Measurements from ENCODE around the gene UMAD1.

Gene UMAD1

DNA sequence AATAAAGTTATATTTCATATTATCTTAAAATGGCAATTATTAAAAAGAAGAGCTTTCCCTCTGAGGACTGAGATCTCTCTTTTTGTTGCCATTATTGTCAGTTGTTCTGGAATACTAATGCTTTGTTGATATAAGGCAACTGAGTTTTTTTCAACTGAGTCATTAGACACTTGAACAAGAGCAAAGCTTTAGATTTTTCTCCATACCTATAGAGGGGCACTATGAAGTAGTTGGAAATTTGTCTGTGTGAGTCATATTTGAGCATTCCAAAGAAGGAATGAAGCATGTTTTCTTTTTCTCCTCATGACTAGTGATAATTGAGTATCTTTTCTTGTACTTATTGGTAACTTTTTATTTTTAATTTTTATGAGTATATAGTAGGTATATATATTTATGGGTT lies 53.3 kb downstream of the UMAD1 start:
- peak; percentile 73 for DNase-seq (ENCODE audit: low spot score)

DNA sequence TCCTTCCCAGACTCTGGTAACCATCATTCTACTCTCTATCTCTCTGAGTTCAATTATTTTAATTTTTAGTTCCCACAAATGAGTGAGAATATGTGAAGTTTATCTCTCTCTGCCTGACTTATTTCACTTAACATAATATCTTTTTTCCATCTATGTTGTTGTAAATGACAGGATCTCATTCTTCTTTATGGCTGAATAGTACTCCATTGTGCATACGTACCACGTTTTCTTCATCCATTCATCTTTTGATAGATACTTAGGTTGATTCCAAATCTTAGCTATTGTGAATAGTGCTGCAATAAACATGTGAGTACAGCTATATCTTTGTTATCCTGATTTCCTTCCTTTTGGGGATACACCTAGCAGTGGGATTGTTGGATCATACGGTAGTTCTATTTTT lies 54.0 kb downstream of the UMAD1 start:
- no peak for DNase-seq (ENCODE audit: low spot score)

DNA sequence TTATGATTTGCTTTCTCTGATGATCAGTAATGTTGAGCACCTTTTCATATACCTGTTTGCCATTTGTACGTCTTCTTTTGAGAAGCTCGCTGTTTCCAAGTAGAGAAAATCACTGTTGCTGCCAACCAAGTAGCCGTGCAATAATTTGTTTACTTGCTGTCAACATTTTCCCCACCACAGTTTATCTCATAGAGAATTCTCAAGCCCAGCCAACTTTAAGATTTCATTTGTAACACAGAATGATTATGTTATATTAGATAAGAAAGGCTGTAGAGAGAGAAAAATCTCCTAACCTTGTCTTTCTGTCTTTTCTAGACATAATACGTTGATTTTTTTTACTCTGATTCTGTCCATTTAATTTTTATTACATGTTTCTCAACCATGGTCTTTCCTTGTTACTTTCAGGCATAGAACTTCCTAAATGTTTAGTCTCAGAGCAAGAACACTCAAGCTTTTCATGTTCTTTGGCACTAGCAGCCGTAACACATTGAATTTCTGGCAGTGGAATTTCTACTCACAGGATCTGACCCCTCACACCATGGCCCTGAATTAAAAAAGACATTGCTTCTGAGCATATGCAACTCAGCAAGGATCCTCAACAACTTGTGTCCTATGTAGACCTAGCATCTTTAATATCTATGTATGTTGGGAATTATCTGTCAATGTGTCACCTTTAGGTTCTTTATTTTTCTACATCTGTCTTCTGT lies 54.7 kb downstream of the UMAD1 start:
- DNase-seq (ENCODE audit: low spot score), result no peak

DNA sequence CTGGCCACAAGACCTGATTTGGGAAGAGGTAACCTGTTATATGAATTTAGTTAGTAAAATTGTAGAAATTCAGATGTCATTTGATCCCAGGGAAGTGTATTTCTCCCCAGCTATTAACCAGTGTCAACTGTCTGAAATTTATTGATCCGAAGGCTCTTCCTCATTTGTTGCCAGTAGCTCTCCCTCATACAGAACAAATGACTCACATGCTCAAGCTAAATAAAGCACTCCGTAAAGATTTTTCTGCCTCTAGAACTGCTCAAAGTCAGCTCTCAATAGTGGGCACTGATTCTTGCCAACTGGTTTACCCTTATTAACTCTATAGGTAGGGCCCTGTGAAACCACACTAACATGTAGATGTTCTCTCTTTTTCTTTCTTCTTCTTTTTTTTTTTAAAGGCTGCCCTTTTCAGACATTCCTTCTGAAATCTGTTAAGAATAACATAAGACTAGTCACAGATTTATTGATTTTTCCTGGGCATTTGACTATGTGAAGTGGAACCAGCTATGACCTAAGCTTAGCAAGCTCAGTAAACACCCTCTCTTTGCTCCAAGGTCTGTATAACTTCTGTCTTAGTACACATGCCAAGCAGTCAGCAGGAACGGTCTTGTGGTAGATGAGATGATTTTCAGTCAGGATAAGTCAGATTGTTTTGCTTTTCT lies 56.0 kb downstream of the UMAD1 start:
- no peak for DNase-seq (ENCODE audit: low spot score)

DNA sequence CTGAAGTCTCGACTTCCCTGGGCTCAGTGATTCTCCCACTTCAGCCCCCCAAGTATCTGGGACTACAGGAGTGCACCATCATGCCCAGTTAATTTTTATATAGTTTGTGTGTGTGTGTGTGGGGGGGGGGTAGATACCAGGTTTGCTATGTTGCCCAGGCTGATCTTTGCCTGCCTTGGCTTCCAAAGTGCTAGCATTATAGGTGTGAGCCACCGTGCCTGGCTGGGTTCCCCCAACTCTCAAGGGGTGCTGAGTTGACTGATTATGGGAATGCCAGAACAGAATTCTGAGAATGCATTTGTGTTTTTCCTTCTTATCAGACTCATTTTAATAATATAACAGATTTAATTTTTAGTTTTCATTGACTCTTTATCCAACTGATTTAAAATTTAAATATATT lies 58.4 kb downstream of the UMAD1 start:
- DNase-seq (ENCODE audit: low spot score), result no peak

DNA sequence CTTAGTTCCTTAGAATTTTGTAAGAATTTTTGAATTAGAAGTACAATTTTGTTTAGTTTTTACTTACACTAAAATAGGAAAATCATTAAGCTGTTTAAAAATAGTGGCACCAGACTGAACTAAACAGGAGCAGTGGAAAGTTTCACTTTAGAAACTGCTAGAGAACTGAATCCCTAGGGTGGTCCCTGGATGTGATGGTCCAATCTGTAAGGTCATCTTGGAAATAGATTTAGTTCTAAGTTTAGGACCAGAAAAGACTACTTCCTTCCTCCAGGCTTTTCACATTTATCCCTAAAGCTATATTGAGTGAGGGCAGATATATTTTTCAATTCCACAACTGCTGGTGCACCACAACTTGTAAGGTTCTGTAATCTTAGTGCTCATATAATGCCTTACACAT lies 58.8 kb downstream of the UMAD1 start:
- DNase-seq (ENCODE audit: low spot score), result no peak

DNA sequence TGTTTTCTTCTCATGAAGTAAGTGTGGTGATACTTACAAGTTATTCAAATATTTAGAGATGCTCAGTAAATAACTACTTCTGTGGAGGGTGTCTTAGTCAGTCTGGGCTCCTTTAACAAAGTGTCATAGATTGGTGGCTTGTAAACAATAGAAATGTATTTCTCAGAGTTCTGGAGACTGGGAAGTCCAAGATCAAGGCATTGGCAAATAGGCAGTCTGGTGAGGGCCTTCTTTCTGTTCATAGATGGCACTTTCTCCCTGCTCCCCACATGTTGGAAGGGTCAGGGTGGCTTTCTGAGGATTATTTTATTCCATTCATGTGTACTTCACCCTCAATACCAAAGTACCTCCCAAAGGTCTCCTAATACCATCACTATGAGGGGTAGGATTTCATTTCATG lies 59.4 kb downstream of the UMAD1 start:
- DNase-seq (ENCODE audit: low spot score), result no peak

DNA sequence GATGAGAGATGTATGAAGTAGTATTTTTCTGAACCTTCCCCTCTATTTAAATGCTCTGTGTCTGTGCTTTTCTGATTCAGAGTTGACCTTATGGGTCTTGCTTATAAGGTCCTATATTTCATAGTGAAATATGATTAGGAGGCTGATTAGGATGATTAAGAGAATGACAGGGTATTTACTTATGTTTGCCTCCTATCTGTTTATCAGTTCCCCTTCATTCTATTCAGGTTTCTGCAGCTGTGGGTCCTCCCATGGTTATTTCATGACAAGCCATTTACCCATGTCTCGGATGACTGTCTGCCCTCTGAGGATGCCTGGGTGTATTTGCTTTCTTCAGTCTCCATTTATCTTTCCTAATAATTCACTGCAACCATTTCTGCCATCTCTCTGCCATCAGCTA lies 61.0 kb downstream of the UMAD1 start:
- DNase-seq (ENCODE audit: low spot score), result no peak

DNA sequence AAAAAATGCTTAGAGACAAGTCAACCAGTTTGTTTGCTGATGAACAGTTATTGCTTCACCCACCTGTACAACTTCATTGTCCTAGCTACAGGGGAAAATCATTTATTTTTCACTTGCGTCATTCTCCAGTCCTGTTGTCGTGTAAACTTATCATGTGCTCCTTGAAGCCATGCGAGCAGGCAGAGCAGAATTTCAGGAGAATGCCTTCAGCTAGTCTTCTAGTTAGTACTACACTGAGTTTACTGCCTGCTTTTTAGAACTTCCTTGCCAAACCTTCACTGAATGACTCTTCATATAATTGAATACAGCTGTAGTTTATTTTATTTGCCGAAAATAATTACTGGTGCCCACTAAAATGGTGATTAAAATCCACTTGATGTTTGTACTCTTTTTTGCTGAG lies 62.3 kb downstream of the UMAD1 start:
- no peak for DNase-seq (ENCODE audit: low spot score)

DNA sequence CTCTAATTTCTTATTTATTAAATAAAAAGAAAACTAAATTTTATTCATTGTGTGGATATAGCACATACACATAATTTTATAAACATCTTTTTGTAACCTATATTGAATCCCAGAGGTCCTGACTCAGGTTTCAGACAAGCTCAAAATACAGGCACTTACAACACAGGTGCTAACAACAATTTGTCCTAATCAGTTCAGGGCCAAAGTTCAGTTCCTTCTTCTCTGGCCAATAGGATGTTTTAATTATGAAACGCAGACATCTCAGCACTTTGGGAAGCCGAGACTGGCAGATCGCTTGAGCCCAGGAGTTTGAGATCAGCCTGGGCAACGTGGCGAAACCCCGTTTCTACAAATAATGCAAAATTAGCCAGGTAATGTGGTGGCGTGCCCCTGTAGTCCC lies 62.9 kb downstream of the UMAD1 start:
- no peak for DNase-seq (ENCODE audit: low spot score)

DNA sequence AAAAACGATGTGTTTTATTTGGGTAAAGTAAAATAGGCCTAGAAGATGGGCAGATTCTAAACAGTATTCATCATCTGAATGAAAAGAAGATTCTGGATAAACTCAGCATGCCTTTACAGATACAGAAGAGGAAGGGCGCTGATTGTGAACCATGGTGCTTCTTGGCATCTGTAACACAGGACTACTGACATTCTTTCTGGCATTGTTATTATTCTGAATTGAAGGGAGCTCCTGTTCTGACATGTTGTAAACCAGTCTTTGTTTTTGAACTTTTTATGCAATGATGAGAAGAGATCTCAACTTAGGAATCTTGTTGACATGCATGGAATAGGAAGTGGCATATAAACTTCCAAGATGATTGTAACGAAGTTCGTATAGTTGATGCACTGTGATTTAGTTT lies 64.3 kb downstream of the UMAD1 start:
- no peak for DNase-seq (ENCODE audit: low spot score)

DNA sequence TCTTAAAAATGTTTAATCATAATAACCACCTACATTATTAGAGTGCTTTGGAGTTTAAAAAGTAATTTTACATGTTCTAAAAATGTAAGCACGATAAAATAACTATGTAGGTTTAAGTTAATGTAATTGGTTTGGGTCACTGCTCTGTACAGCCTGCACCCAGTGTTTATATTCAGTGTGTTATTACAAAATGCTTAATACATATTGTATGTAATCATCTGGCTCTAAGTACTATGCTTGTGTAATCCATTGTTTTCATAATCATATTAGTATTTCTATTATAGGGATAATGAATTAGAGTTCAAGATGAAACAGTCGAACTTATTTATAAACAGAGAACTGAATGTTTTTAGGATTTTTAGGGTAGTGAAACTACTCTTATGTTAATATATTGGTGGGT lies 64.8 kb downstream of the UMAD1 start:
- DNase-seq (ENCODE audit: low spot score), result no peak

DNA sequence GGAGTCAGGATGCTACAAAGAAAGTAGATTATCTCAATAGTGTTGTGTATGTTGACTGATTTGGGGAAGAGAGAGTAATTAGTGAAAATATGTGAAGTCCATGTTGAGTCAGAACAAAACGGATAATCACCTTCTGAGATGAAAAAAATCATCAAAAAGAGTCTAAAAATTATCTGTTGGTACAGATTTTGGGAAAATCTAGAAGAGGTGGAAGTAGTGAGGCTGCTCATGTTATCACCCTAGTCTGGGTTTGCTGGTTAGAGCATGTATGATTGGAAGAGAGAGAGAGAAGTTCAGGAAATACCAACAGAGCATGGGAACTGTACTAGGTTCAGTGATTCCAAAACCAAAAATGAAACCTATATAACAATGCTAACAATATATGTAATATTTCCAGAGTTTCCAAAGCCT lies 65.6 kb downstream of the UMAD1 start:
- DNase-seq (ENCODE audit: low spot score), result no peak

DNA sequence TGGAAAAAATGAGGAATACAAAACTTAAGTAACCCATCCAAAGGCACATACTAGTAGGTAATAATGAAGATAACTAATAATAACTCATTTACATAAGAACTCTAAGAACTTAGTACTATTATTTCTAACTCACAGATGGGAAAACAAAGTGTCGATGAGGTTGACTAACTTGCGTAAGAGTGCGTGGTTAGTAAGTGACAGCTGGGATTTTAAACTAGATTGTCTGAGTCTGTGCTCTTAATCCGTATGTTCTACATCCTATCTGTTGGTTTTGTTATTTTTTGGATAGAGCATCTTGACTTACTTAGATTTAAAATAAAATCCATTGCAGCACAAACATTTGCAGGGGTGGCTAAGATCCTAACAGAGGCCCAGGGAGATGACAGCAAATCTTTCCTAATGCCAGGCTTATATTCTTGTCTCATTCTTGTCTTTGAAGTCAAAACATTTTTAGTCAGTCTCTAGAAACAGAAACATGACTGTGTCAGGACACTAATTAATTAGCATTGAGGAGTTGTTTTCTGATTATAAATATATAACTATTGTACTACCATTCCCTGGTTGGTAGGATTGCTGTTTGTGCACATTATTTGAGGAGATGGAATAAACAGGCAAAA lies 66.1 kb downstream of the UMAD1 start:
- DNase-seq (ENCODE audit: low spot score), result no peak

DNA sequence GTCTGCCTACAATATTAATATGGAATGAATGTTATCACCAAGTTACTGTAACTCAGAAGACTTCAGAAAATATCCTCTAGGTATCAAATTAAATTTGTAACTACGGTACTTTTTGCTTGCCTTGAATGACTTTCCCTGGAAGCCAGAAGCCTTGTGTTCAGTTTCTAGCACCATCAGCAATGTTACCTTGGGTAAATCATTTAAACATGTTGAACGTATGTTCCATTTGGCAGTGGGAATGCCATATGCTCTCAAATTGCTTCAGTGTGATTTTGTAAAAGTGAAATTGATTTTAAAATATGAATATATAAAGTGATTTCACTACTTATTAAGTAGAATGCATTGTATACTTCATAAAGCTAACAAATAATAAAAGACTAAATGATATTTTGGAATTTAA lies 66.7 kb downstream of the UMAD1 start:
- DNase-seq (ENCODE audit: low spot score), result no peak

DNA sequence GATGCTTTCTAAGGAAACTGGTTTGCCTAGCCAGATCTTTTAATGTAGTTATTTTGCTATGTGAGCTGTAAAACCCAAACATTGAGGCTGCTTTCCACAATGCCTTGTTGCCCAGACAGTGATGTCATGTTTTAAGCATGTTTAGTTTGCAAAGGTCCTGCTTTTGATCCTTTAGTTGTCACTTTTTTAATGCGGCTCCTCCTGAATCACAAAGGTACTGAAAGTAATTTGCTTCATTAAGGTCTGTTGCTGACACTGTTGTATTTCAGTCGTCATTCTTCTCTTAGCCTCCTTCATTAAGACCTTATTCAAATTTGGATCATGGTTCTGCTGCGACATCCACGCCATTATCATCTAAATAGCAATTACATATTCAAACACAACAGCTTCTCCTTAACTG lies 67.3 kb downstream of the UMAD1 start:
- no peak for DNase-seq (ENCODE audit: low spot score)

DNA sequence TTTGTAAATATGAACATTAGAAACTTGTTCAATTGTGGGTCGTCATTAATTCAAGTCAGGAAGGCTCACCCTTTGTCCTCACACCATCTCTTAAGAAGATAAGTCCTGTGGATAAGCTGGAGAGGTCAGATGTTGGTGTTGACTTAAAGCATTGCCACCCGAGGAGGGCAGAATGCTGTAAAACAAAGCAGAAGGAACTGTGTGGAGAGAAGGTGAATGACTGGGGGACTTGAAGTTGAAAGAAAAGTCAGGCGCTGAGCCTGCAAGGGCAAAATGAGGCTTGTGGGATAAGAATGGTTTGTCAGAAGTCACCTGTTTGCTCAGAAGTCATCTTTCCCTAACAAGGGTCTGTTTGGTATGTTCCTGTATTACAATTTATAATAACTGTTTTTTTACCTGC lies 68.7 kb downstream of the UMAD1 start:
- no peak for DNase-seq (ENCODE audit: low spot score)

DNA sequence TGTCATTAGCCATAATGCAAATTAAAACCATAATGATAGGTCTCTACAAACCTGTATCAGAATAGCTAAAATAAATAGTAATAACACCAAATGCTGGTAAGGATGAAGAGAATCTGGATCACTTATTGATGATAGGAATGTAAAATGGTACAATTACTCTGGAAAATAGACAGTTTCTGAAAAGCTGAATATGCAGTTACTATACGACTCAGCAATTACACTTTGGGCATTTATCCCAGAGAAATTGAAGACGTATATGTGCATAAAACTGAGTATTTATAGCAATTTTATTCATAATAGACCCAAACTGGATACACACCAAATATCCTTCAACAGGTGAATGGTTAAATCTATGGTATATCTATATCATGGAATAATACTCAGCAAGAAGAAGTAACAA lies 69.9 kb downstream of the UMAD1 start:
- no peak for DNase-seq (ENCODE audit: low spot score)

DNA sequence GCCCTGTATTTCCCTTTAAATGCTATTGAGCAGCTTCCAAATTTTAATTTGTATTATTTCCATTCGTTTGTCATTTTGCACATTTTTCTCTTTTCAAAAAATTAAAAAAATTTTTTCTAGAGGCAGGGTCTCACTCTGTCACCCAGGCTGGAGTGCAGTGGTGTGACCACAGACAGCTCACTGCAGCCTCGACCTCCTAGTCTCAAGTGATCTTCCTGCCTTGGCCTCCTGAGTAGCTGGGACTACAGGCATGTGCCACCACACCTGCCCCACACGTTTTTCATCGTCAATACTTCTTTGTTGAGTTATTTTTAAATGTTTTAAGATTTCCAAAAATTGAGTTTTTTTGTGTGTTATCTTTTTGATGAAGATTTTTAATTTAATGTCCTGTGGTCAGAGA lies 73.2 kb downstream of the UMAD1 start:
- no peak for DNase-seq (ENCODE audit: low spot score)

DNA sequence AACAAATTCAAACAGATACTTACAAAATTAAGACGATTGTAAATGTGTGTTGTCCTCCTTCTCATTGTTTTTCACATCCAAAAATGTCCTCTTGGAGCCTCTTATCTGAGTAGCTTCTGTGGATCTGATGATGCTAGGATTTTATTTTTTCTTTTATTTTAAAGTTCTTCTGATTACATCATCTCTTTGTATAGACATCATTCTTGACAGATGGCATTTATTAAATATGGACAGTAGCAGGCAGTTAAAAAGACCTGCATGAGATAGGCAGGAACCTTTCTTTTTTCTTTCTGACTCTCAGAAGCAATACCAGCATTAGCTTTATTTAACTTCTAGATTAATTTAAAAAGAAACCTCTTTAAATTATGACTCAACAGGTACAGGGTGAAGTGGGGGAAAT lies 77.9 kb downstream of the UMAD1 start, which contains the start of gene RPA3:
Gene RPA3, minus strand, starts transcription at position 116 of the 400 bp plus-strand sequence. CDS start 78,189 bp downstream, outside the sequence.
- DNase-seq (ENCODE audit: low spot score), result no peak

DNA sequence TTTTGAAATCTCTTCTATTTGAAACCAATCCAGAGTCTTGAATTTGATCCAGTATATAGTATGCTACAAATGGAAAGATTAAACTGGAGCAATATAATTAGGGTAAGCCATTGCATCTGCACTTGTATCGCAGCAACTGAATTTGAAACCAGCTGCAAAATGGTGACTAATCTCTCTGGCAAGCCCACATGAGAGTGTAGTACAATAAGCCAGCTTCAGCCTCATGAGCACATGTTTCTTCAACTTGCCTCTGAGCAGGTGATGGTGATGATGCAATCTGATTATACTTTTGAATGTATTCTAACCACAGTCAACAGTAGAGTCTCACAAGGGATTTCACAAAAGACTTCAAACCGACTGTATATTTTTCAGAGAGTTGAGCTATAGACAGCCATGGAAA lies 78.7 kb downstream of the UMAD1 start:
- peak; percentile 67 for DNase-seq (ENCODE audit: low spot score)

DNA sequence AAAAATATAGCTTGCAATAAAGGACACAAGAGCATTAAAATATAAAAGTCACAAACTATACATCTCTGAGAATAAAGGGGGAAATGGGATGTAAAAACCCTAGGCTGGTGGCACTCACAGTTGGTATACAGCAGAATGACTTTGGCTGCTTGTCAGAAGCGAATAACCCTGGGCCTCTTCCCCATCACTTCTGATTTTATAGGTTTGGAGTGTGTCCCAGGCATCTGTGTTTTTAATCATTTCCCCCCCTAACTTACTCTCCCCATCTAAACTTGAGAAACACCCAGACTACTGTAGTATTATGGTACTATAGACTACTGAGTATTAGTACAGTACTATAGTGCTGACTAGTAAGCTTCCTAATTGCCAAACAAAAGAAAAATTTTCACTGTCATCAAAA lies 79.6 kb downstream of the UMAD1 start:
- DNase-seq (ENCODE audit: low spot score), result no peak

DNA sequence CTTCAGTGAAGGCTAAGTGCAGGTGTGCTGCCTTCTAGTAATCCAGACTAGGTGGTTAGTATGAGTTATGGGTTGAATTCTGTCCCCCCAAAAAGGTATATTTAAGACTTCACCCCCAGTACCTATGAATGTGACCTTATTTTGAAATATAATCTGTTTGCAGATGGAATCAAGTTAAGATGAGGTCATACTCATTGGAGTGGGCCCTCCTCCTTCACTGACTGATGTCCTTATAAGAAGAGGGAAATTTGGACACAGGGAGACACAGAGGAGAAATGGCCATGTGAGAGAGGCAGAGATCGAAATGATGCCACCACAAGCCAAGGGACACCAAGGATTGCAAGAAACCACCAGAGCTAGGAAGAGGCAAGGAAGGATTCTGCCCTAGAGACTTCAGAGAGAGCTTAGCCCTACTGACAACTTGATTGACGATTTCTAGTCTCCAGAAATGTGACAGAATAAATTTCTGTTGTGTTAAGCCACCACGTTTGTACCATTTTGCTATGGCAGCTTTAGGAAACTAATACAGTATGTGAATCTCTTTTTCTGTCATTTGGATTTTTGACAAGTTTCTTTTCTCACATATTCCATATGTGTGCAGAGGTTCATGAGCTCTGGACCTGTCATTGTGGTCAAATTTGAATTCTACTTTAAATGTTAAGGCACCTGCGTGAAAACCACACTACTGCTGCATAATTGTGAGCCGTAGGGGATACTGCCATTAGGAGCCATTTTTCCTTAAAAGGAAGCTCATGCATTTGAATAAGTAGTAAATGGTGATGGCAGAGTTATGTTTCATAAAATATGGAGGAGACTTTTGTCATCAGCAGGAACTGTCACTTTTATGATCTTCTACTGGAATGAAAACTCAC lies 80.4 kb downstream of the UMAD1 start:
- DNase-seq (ENCODE audit: low spot score), result no peak
